Measurements from ENCODE around the gene RPL18A.
A peak's percentile ranks its signal among the peaks of the same experiment; 100 is the strongest.

Gene RPL18A

GRCh38 chr19:17869114-17869608 is 9.5 kb downstream of the RPL18A start:
- Histone ChIP-seq H3K9me3 (ENCODE audit: control insufficient read depth, low read length) (no peaks in the 10 kb centered on the region), H3K36me3 (ENCODE audit: control insufficient read depth, insufficient read depth, low read length) (no peaks in the 10 kb centered on the region), H3K4me2 (ENCODE audit: low read length) (no peak overlapping the region), H3K27ac (no peak overlapping the region), H3K27me3 (ENCODE audit: control insufficient read depth, insufficient read depth, low read length) (no peaks in the 10 kb centered on the region), H3K4me1 (no peaks in the 10 kb centered on the region), H3K4me3 (ENCODE audit: low read depth, low read length) (no peak overlapping the region), H3K79me2 (no peaks in the 10 kb centered on the region), H2AFZ (no peak overlapping the region), H3K9ac (no peak overlapping the region)
- TF ChIP-seq CTCF (IDR thresholded peaks at IDR 0.05): no peak

- Histone ChIP-seq H3K9ac (no peak overlapping the region), H3K79me2 (no peaks in the 10 kb centered on the region), H2AFZ (peak overlapping the region; percentile 49), H3K4me1 (no peaks in the 10 kb centered on the region), H3K36me3 (ENCODE audit: control insufficient read depth, insufficient read depth, low read length) (no peaks in the 10 kb centered on the region), H3K4me2 (ENCODE audit: low read length) (no peak overlapping the region), H3K9me3 (ENCODE audit: control insufficient read depth, low read length) (no peaks in the 10 kb centered on the region), H3K4me3 (ENCODE audit: low read depth, low read length) (no peak overlapping the region), H3K27ac (no peak overlapping the region), H3K27me3 (ENCODE audit: control insufficient read depth, insufficient read depth, low read length) (no peaks in the 10 kb centered on the region)
- TF ChIP-seq CTCF (IDR thresholded peaks at IDR 0.05): no peak
Observed at GRCh38 chr19:17871032-17871877, 11.5 kb downstream of the RPL18A start.

- H3K4me1 ChIP-seq: no peaks in the 10 kb centered on the region
- no peaks in the 10 kb centered on the region for H3K27me3 ChIP-seq (ENCODE audit: control insufficient read depth, insufficient read depth, low read length)
- peak within 1 kb of the TSS; percentile 26 for H3K4me2 ChIP-seq (ENCODE audit: low read length)
- H3K4me3 ChIP-seq (ENCODE audit: low read depth, low read length): no peak within 1 kb of the TSS
- H3K9ac ChIP-seq: no peak within 1 kb of the TSS
- no peaks in the 10 kb centered on the region for H3K79me2 ChIP-seq
- H3K9me3 ChIP-seq (ENCODE audit: control insufficient read depth, low read length): no peaks in the 10 kb centered on the region
- no peak for TF ChIP-seq CTCF (IDR thresholded peaks at IDR 0.05)
- no peaks in the 10 kb centered on the region for H3K36me3 ChIP-seq (ENCODE audit: control insufficient read depth, insufficient read depth, low read length)
- H3K27ac ChIP-seq: no peak within 1 kb of the TSS
- peak within 1 kb of the TSS; percentile 75 for H2AFZ ChIP-seq
Observed at GRCh38 chr19:17871878-17872250, 12.2 kb downstream of the RPL18A start, which contains the start of gene SLC5A5. Gene SLC5A5, plus strand, starts transcription at chr19:17871945. Its CDS starts 375 bp downstream, at chr19:17872320.

- Histone ChIP-seq H3K4me2 (ENCODE audit: low read length) (peak overlapping the region; percentile 26), H2AFZ (peak overlapping the region; percentile 75), H3K36me3 (ENCODE audit: control insufficient read depth, insufficient read depth, low read length) (no peaks in the 10 kb centered on the region), H3K27ac (no peak overlapping the region), H3K79me2 (no peaks in the 10 kb centered on the region), H3K4me1 (no peaks in the 10 kb centered on the region), H3K9ac (no peak overlapping the region), H3K9me3 (ENCODE audit: control insufficient read depth, low read length) (no peaks in the 10 kb centered on the region), H3K4me3 (ENCODE audit: low read depth, low read length) (no peak overlapping the region), H3K27me3 (ENCODE audit: control insufficient read depth, insufficient read depth, low read length) (no peaks in the 10 kb centered on the region)
- no peak for TF ChIP-seq CTCF (IDR thresholded peaks at IDR 0.05)
Observed at GRCh38 chr19:17872251-17873001, 12.7 kb downstream of the RPL18A start.
